ENCODE measurements around the gene PLPPR1. TPM values are rescaled to one million over a fixed set of nuclear protein-coding genes. Genes with fewer than 3 reads are reported as not detected.

Gene PLPPR1
- total RNA-seq, 1 experiment from 2014 or later: not detected

- no peak for TF ChIP-seq POLR2AphosphoS5 (IDR thresholded peaks at IDR 0.05; ENCODE audit: low read depth, low read length)
- TF ChIP-seq JUND (IDR thresholded peaks at IDR 0.05): no peak
- TF ChIP-seq SRF (IDR thresholded peaks at IDR 0.05; ENCODE audit: low read depth): no peak
- TF ChIP-seq ZNF274 (IDR thresholded peaks at IDR 0.05; ENCODE audit: low read depth, low read length): no peak
- TF ChIP-seq POLR2A (IDR thresholded peaks at IDR 0.05; ENCODE audit: borderline replicate concordance, extremely low read depth, insufficient read depth, insufficient read length): no peak
- TF ChIP-seq ATF3 (IDR thresholded peaks at IDR 0.05): no peak
Observed at GRCh38 chr9:101352892-101353463, 324.5 kb downstream of the PLPPR1 start (continued).

- no peaks in the 10 kb centered on the region for H3K9me3 ChIP-seq (ENCODE audit: control insufficient read depth in 1 of 2, insufficient read depth in 1 of 2, low read depth in 1 of 2, low read length in 2 of 2)
- H3K4me3 ChIP-seq (replicated peaks in 1 of 2; ENCODE audit: low read depth in 1 of 2, low read length in 2 of 2): no peak overlapping the region
- BruUV-seq (replicated peaks): no TSS peak
- 0 out of 4 replicates have a peak, but pooled peaks cover 0 to 6% of the 10 kb centered on the region in 2 experiments for H3K4me1 ChIP-seq (ENCODE audit: control insufficient read depth in 1 of 2, insufficient read depth in 2 of 2, low read length in 2 of 2)
- no peak for ATAC-seq
- TF ChIP-seq POLR2A (IDR thresholded peaks at IDR 0.05; ENCODE audit: borderline replicate concordance, extremely low read depth, insufficient read depth, insufficient read length): no peak
- no peaks in the 10 kb centered on the region for H3K9me2 ChIP-seq (ENCODE audit: insufficient read depth)
- H3K27ac ChIP-seq (ENCODE audit: low read depth, low read length): no peak overlapping the region
- H4K20me1 ChIP-seq (ENCODE audit: insufficient read depth): no peaks in the 10 kb centered on the region
- no peaks in the 10 kb centered on the region for H3K27me3 ChIP-seq (ENCODE audit: insufficient read depth, low read length)
- ChIA-PET POLR2A (no interaction called here), CTCF (no interaction called here), RAD21 (ENCODE audit: low non-redundant PET in 1 of 2, low total read pairs in 2 of 2, uncharacterized antibody in 2 of 2, unreplicated experiment in 2 of 2) (no interaction called here)
- DNase-seq (ENCODE audit: low read depth, low spot score): no peak
- H3K9ac ChIP-seq (ENCODE audit: low read length): no peak overlapping the region
- intact Hi-C loops (cut with micrococcal nuclease): no loop called here
- no peak overlapping the region for H2AFZ ChIP-seq (ENCODE audit: low read depth, low read length, poor library complexity, severe bottlenecking)
- no peaks in the 10 kb centered on the region for H3K36me3 ChIP-seq (ENCODE audit: control insufficient read depth in 1 of 2, insufficient read depth in 2 of 2, low read length in 2 of 2)
- H3K4me2 ChIP-seq (ENCODE audit: low read length): no peak overlapping the region
- H3K79me2 ChIP-seq (ENCODE audit: insufficient read depth, low read length): no peaks in the 10 kb centered on the region
Observed at GRCh38 chr9:101353683-101354082, 325.2 kb downstream of the PLPPR1 start.

- POLR2A ChIA-PET: no interaction called here
- no peaks in the 10 kb centered on the region for H4K20me1 ChIP-seq (ENCODE audit: insufficient read depth)
- DNase-seq (ENCODE audit: low read depth, low spot score) (no peak), ATAC-seq (no peak)
- intact Hi-C loops (cut with micrococcal nuclease): no loop called here
- RAD21 ChIA-PET (ENCODE audit: low non-redundant PET in 1 of 2, low total read pairs in 2 of 2, uncharacterized antibody in 2 of 2, unreplicated experiment in 2 of 2): no interaction called here
- no peak overlapping the region for H3K4me2 ChIP-seq (ENCODE audit: low read length)
- H3K36me3 ChIP-seq (ENCODE audit: control insufficient read depth in 1 of 2, insufficient read depth in 2 of 2, low read length in 2 of 2): no peaks in the 10 kb centered on the region
- H3K9me3 ChIP-seq (ENCODE audit: control insufficient read depth in 1 of 2, insufficient read depth in 1 of 2, low read depth in 1 of 2, low read length in 2 of 2): no peaks in the 10 kb centered on the region
- no peak overlapping the region for H3K9ac ChIP-seq (ENCODE audit: low read length)
- no peaks in the 10 kb centered on the region for H3K9me2 ChIP-seq (ENCODE audit: insufficient read depth)
- 0 out of 4 replicates have a peak, but pooled peaks cover 0 to 6% of the 10 kb centered on the region in 2 experiments for H3K4me1 ChIP-seq (ENCODE audit: control insufficient read depth in 1 of 2, insufficient read depth in 2 of 2, low read length in 2 of 2)
- H3K27me3 ChIP-seq (ENCODE audit: insufficient read depth, low read length): no peaks in the 10 kb centered on the region
- H3K79me2 ChIP-seq (ENCODE audit: insufficient read depth, low read length): no peaks in the 10 kb centered on the region
- CTCF ChIA-PET: no interaction called here
- BruUV-seq (replicated peaks): no TSS peak
- H3K4me3 ChIP-seq (replicated peaks in 1 of 2; ENCODE audit: low read depth in 1 of 2, low read length in 2 of 2): no peak overlapping the region
- no peak overlapping the region for H2AFZ ChIP-seq (ENCODE audit: low read depth, low read length, poor library complexity, severe bottlenecking)
- H3K27ac ChIP-seq (ENCODE audit: low read depth, low read length): no peak overlapping the region
- TF ChIP-seq REST (IDR thresholded peaks at IDR 0.05; ENCODE audit: low read depth): no peak
- no peak for TF ChIP-seq ZNF274 (IDR thresholded peaks at IDR 0.05; ENCODE audit: low read depth, low read length)
- TF ChIP-seq SRF (IDR thresholded peaks at IDR 0.05; ENCODE audit: low read depth): no peak
- no peak for TF ChIP-seq SP1 (IDR thresholded peaks at IDR 0.05; ENCODE audit: low read depth)
- no peak for TF ChIP-seq JUND (IDR thresholded peaks at IDR 0.05)
- TF ChIP-seq TCF7L2 (IDR thresholded peaks at IDR 0.05; ENCODE audit: borderline replicate concordance, extremely low read depth, insufficient read depth, insufficient read length): no peak
- no peak for TF ChIP-seq CBX3 (IDR thresholded peaks at IDR 0.05; ENCODE audit: low read depth)
- no peak for TF ChIP-seq FOSL1 (IDR thresholded peaks at IDR 0.05; ENCODE audit: low read depth)
- no peak for TF ChIP-seq SIN3A (IDR thresholded peaks at IDR 0.05; ENCODE audit: low read depth)
- TF ChIP-seq YY1 (IDR thresholded peaks at IDR 0.05; ENCODE audit: extremely low read depth, insufficient replicate concordance, low read depth, low read length): no peak
- TF ChIP-seq RAD21 (IDR thresholded peaks at IDR 0.05; ENCODE audit: low read depth): no peak
- TF ChIP-seq ELF1 (IDR thresholded peaks at IDR 0.05; ENCODE audit: borderline replicate concordance, low read depth): no peak
- no peak for TF ChIP-seq EGR1 (IDR thresholded peaks at IDR 0.05; ENCODE audit: low read depth)
Observed at GRCh38 chr9:101354143-101354764, 325.7 kb downstream of the PLPPR1 start.
